Loucy (cell line): ENCODE measurements around the gene TRPM2.

ENCODE experiments used
- H2AFZ ChIP-seq: fragments of 200-600 bp; sonication (generic); 2 replicates; pipeline ENCODE4 v1.6.0; 2016; ENCODE audit warnings: antibody characterized with exemption, mild to moderate bottlenecking, low read length, moderate library complexity
- H3F3A ChIP-seq: fragments of 200-600 bp; 2 replicates; pipeline ENCODE4 v1.6.0; 2016; ENCODE audit warnings: antibody characterized with exemption, low read depth, mild to moderate bottlenecking
- H3K27me3 ChIP-seq: fragments of 200-600 bp; sonication (generic); 2 replicates; pipeline ENCODE4 v1.6.1; 2014; ENCODE audit warnings: low read length, mild to moderate bottlenecking; ENCODE audit not compliant: insufficient read depth, poor library complexity, severe bottlenecking
- H3K36me3 ChIP-seq: fragments of 200-600 bp; sonication (generic); 2 replicates; pipeline ENCODE4 v1.6.1; 2016; ENCODE audit warnings: low read length; ENCODE audit not compliant: insufficient read depth
- H3K4me1 ChIP-seq: fragments of 200-600 bp; sonication (generic); 2 replicates; pipeline ENCODE4 v1.5.1; 2014; ENCODE audit warnings: low read length, mild to moderate bottlenecking; ENCODE audit not compliant: insufficient read depth, poor library complexity, severe bottlenecking
- H3K4me2 ChIP-seq: fragments of 200-600 bp; sonication (generic); 2 replicates; pipeline ENCODE4 v1.6.0; 2014; ENCODE audit warnings: antibody characterized with exemption, low read length, low read depth, mild to moderate bottlenecking; ENCODE audit not compliant: poor library complexity, severe bottlenecking
- H3K4me3 ChIP-seq: fragments of 200-600 bp; sonication (generic); 2 replicates; pipeline ENCODE4 v1.5.1; 2014; ENCODE audit warnings: low read length, mild to moderate bottlenecking, mixed read lengths; ENCODE audit not compliant: poor library complexity, severe bottlenecking
- H3K79me2 ChIP-seq: fragments of 200-600 bp; sonication (generic); 2 replicates; pipeline ENCODE4 v1.6.1; 2014; ENCODE audit warnings: low read length; ENCODE audit not compliant: insufficient read depth
- H3K9ac ChIP-seq: fragments of 200-600 bp; sonication (generic); 2 replicates; pipeline ENCODE4 v1.6.0; 2014; ENCODE audit warnings: mild to moderate bottlenecking, low read depth, low read length, moderate library complexity; ENCODE audit not compliant: poor library complexity, severe bottlenecking
- H3K9me2 ChIP-seq: fragments of 200-600 bp; sonication (generic); replicated peaks from 2 replicates; pipeline ENCODE4 v1.6.1; 2016; ENCODE audit warnings: low read depth, low read length, mixed read lengths
- H3K9me3 ChIP-seq: fragments of 200-600 bp; sonication (generic); 2 replicates; pipeline ENCODE4 v1.6.1; 2014; ENCODE audit warnings: mild to moderate bottlenecking, antibody characterized with exemption, low read length, low read depth; ENCODE audit not compliant: insufficient read depth
- H4K20me1 ChIP-seq: fragments of 200-600 bp; sonication (generic); 2 replicates; pipeline ENCODE4 v1.6.0; 2014; ENCODE audit warnings: antibody characterized with exemption, low read length, mild to moderate bottlenecking; ENCODE audit not compliant: insufficient read depth, poor library complexity, severe bottlenecking
- CTCF ChIP-seq: fragments of 200-600 bp; sonication (generic); conservative IDR thresholded peaks from 2 replicates; pipeline ENCODE4 v1.5.1; 2014; ENCODE audit warnings: mild to moderate bottlenecking, antibody characterized with exemption, low read length
- EZH2phosphoT487 ChIP-seq: fragments of 200-600 bp; IDR thresholded peaks from 2 replicates; pipeline ENCODE4 v1.6.1; 2018; ENCODE audit warnings: antibody characterized with exemption, mild to moderate bottlenecking, moderate library complexity, borderline replicate concordance

TRPM2 gene

DNA sequence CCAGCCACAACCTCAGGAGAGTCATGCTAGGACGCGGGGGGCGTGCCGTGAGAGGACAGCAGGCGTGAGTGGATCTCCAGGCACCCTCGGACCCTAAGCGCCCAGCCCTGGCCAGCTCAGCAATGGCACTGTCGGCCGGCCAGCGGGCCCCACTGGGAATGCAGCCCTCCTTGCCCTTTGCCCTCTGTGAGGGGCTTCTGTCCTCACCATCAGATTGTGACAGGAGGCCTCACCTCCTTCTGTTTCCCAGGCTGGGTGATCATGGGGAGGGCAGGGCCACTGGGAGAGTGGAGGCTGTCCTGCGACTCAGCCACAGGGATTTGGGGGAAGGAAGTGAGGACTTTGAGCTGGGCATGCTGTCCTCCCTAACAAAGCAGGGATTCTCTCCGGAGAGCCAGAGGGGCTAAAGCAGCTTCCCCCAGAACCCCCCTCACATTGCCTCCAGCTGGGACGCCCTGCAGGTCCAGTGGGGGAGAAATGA is 95.3 kb downstream of the TRPM2 start:
- no peak overlapping the region for H3K4me3 ChIP-seq
- H3F3A ChIP-seq: no peaks in the 10 kb centered on the region
- H3K79me2 ChIP-seq: no peaks in the 10 kb centered on the region
- H3K27me3 ChIP-seq: no peaks in the 10 kb centered on the region
- H2AFZ ChIP-seq: no peak overlapping the region
- H3K4me1 ChIP-seq: no peaks in the 10 kb centered on the region
- H4K20me1 ChIP-seq: no peaks in the 10 kb centered on the region
- no peak overlapping the region for H3K4me2 ChIP-seq
- H3K9me2 ChIP-seq: no peaks in the 10 kb centered on the region
- H3K9me3 ChIP-seq: no peaks in the 10 kb centered on the region
- H3K9ac ChIP-seq: no peak overlapping the region
- H3K36me3 ChIP-seq: no peaks in the 10 kb centered on the region
- TF ChIP-seq CTCF (no peak), EZH2phosphoT487 (no peak)

- Histone ChIP-seq H3K36me3 (no peaks in the 10 kb centered on the region), H3K4me2 (no peak overlapping the region), H4K20me1 (no peaks in the 10 kb centered on the region), H3F3A (no peaks in the 10 kb centered on the region), H3K4me1 (no peaks in the 10 kb centered on the region), H3K79me2 (no peaks in the 10 kb centered on the region), H3K4me3 (no peak overlapping the region), H3K27me3 (no peaks in the 10 kb centered on the region), H3K9me2 (no peaks in the 10 kb centered on the region), H3K9ac (no peak overlapping the region), H3K9me3 (peaks cover 7% of the 10 kb centered on the region; the same call in 1 of the 2 replicates), H2AFZ (no peak overlapping the region)
- TF ChIP-seq EZH2phosphoT487: no peak
- no peak for TF ChIP-seq CTCF
Measured at GRCh38 chr21:44449473-44450363, 96.3 kb downstream of the TRPM2 start.

DNA sequence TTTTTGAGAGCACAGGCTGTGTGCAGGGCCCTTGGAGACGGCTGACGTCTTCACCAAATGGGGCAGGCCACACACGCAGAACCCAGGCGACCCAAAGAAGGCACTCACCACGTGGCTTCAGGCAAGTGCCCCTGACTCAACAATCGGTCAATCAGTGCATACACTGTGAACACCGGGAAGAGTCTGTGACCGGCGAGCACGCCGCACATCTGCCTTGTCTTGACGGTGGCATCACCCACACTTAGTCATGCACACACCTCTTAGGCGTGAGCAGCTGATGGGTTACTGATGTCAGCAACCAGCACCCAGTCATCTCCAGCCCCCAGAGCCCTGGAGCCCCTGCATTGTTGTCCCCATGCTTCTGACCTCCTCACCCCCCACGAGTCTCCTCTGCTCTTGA is 97.0 kb downstream of the TRPM2 start:
- H3K27me3 ChIP-seq: no peaks in the 10 kb centered on the region
- no peak overlapping the region for H3K9ac ChIP-seq
- no peak overlapping the region for H3K4me3 ChIP-seq
- H3K36me3 ChIP-seq: no peaks in the 10 kb centered on the region
- no peak overlapping the region for H2AFZ ChIP-seq
- H3K9me3 ChIP-seq: peaks cover 7% of the 10 kb centered on the region; the same call in 1 of the 2 replicates
- H4K20me1 ChIP-seq: no peaks in the 10 kb centered on the region
- H3K4me2 ChIP-seq: no peak overlapping the region
- no peaks in the 10 kb centered on the region for H3F3A ChIP-seq
- H3K9me2 ChIP-seq: no peaks in the 10 kb centered on the region
- H3K79me2 ChIP-seq: no peaks in the 10 kb centered on the region
- no peaks in the 10 kb centered on the region for H3K4me1 ChIP-seq
- no peak for TF ChIP-seq CTCF
